IPS-15b (cell line): Measurements from ENCODE around the gene TMEM132E.

ENCODE experiments used
- H3K27me3 ChIP-seq: one replicate; pipeline ENCODE4 v1.6.1; 2013; ENCODE audit warnings: low read length; ENCODE audit not compliant: control insufficient read depth, insufficient read depth
- H3K36me3 ChIP-seq: one replicate; pipeline ENCODE4 v1.6.1; 2013; ENCODE audit warnings: low read length; ENCODE audit not compliant: control insufficient read depth, insufficient read depth
- H3K4me1 ChIP-seq: one replicate; pipeline ENCODE4 v1.6.1; 2013; ENCODE audit warnings: mild to moderate bottlenecking, low read length; ENCODE audit not compliant: control insufficient read depth, insufficient read depth
- H3K4me3 ChIP-seq: one replicate; pipeline ENCODE4 v1.5.1; 2013; ENCODE audit warnings: low read depth, low read length
- H3K9ac ChIP-seq: one replicate; pipeline ENCODE4 v1.6.1; 2013; ENCODE audit warnings: low read depth, mild to moderate bottlenecking, low read length
- H3K9me3 ChIP-seq: one replicate; pipeline ENCODE4 v1.6.1; 2013; ENCODE audit warnings: mild to moderate bottlenecking, low read length; ENCODE audit not compliant: control insufficient read depth, insufficient read depth

Gene TMEM132E

DNA sequence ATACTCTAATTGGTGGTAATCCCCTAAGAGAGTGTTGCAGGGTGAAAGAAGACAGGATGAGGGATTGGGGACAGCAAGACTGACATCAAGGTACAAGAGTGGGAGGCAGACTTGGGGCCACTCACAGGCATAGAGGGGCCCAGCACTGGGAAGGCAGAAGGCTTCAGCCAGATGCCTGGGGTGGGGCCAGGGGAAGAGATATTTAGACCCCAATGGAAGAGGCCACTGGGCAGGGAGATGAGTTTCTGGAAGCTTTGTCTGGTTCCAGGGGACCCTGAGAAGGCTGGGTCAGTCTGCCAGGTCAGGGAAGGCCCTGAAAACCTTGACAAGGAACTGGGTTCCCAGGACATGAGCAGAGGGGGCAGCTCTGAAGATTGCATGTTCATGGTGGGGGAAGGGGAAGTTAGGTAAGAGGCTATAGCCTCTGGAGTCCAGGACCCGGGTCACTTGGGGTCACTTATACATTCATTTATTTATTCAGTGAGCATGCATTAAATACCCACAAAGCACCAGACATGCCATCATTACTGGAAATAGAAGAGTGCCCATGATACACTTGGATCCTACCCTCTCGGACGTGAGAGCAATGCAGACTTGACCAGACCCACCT lies 92.9 kb downstream of the TMEM132E start:
- no peaks in the 10 kb centered on the region for H3K27me3 ChIP-seq
- no peaks in the 10 kb centered on the region for H3K9me3 ChIP-seq
- no peak overlapping the region for H3K4me3 ChIP-seq
- H3K9ac ChIP-seq: no peak overlapping the region
- no peaks in the 10 kb centered on the region for H3K36me3 ChIP-seq
- H3K4me1 ChIP-seq: no peaks in the 10 kb centered on the region

DNA sequence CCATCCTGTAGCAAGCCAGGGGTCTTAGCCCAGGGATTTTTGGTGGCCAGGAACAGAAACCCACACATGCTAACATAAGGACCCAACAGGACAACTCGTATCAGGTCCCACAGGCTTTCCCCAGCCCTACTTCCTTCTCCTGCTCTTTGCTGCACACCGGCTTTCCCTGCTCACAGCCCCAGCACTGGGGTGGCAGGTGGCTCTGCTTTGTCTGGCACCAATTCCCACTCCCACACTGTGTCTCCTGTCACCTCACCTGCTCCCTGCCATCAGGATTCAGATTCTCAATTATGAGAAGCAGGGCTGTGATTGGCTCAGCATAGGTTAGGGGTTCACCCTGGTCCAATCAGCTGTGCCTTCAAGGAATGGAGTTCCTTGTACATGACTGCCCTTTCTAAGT lies 94.1 kb downstream of the TMEM132E start:
- H3K36me3 ChIP-seq: no peaks in the 10 kb centered on the region
- H3K4me1 ChIP-seq: no peaks in the 10 kb centered on the region
- H3K9ac ChIP-seq: no peak overlapping the region
- no peak overlapping the region for H3K4me3 ChIP-seq
- H3K9me3 ChIP-seq: no peaks in the 10 kb centered on the region
- H3K27me3 ChIP-seq: no peaks in the 10 kb centered on the region

DNA sequence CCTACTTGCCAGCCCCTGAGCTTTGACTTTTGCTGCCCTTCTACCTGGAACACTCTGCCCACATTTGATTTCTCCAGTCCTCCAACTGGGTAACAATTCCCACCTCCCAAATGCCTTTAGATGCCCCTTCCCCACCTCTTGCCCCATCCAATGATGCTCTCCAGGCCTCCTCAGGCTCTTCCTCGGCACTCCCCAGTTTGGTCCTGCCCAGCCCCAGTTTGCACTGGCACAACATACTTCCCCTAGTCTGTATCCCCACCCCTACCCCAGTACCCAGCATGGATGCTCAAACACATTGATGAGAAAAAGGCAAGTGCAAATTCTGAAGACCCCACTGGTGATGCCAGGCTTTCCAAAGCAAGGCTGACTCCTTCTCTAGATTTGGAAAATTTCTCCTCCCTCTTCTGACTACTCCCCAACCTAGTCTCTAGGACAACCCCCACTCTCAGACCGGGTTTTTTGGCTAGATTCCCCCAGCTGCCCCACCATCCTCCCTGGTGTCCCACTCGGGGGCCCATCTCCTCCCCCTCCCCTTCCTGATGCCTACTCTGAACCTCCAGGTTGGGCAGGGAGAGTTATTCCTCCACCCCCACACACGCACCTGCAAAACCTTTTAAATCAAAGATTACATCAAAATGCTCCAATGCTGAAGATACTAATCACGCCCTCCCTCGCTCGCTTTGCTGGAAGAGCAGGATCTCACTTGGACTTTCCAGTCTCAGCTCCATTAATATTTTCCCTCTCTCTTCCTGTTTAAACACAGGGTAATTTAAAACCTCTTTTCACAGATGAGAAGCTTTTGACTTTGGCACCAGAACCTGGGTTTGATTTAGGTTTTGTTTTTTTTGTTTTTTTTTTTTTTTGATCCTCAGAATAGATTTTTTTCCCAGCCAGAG lies 94.9 kb downstream of the TMEM132E start:
- Histone ChIP-seq H3K27me3 (no peaks in the 10 kb centered on the region), H3K36me3 (no peaks in the 10 kb centered on the region), H3K9ac (no peak overlapping the region), H3K4me3 (no peak overlapping the region), H3K4me1 (no peaks in the 10 kb centered on the region), H3K9me3 (no peaks in the 10 kb centered on the region)

DNA sequence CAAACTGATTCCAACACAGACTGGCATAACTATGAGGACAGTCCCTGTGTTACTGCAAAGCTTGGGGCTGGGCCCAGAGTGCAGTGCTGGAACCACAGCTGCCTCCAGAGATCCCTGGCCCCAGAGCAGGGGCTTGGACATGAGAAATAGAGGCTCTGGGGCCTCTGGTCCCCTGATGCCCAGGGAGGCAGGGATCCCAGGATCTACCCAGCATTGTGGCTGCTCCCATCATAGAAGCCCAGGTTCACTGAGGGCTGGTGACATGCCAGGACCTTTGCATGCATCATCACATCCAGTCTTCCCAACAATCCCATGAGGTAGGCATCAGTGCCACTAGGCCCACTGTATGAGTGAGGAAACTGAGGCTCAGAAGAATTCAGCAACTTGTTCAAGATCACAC lies 95.8 kb downstream of the TMEM132E start:
- no peaks in the 10 kb centered on the region for H3K4me1 ChIP-seq
- H3K9me3 ChIP-seq: no peaks in the 10 kb centered on the region
- no peaks in the 10 kb centered on the region for H3K27me3 ChIP-seq
- no peaks in the 10 kb centered on the region for H3K36me3 ChIP-seq
- no peak overlapping the region for H3K4me3 ChIP-seq
- H3K9ac ChIP-seq: no peak overlapping the region

DNA sequence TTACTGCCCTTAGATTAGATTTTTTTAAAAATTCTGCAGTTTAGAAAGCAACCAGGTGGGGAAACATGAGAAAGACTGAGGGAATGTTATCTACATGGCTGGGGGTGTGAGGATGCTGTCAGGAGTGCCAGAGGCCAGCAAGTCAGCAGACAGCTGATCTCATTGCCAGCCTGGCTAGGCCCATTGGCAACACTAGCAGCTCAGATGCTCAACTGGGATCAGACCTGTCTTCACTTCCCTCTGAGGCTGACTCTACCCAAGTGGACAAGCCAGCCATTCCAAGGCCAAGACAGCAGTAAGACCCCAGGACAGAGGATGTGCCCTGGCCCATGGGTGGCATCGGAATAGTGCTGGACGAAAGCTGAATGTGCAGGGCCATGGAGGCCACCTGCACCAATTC lies 96.2 kb downstream of the TMEM132E start:
- no peaks in the 10 kb centered on the region for H3K36me3 ChIP-seq
- H3K4me3 ChIP-seq: no peak overlapping the region

DNA sequence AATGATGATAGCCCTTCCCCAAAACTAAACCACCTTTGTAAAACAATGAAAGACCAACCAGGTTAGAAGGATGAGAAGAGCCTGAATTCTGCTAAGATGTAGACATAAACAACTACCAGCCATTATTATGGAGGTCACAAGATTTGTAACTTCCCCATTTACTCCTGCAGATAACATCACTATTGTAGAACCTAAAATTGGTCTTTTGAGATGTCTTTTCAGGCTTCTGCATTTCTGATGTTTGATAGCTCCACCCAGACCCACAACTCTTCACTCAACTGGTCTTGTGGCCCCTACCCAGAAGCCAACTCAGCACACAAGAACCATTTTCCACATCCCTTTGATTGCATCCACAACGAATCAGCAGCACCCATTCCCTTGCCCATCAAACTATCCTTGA lies 100.8 kb downstream of the TMEM132E start:
- Histone ChIP-seq H3K9ac (no peak overlapping the region), H3K9me3 (no peaks in the 10 kb centered on the region), H3K4me3 (no peak overlapping the region), H3K27me3 (no peaks in the 10 kb centered on the region), H3K36me3 (no peaks in the 10 kb centered on the region), H3K4me1 (no peaks in the 10 kb centered on the region)

More for the DNA sequence above, 96.2 kb downstream of the TMEM132E start:
- H3K27me3 ChIP-seq: no peaks in the 10 kb centered on the region
- no peaks in the 10 kb centered on the region for H3K4me1 ChIP-seq
- H3K9me3 ChIP-seq: no peaks in the 10 kb centered on the region
- H3K9ac ChIP-seq: no peak overlapping the region

DNA sequence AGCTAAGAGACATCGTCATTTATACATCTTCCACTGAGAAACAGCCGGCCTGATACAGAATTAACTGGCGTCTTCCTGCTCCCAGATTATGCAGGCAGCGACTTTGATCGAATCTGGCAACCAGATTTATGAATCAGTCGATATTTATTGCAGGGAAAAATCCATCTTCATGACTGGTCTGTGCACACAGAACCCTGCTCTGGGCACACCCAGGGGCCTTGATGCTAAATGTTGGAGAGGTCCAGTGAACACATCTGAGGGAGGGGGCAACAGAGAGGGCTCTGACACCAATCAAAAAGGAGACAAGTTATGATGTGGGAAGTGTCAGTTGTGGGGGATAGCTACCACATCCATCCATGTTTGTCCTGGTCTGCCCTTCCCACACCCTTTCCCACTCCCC lies 102.9 kb downstream of the TMEM132E start:
- no peaks in the 10 kb centered on the region for H3K36me3 ChIP-seq
- no peak overlapping the region for H3K4me3 ChIP-seq
- H3K9me3 ChIP-seq: no peaks in the 10 kb centered on the region
- H3K4me1 ChIP-seq: no peaks in the 10 kb centered on the region
- no peaks in the 10 kb centered on the region for H3K27me3 ChIP-seq
- no peak overlapping the region for H3K9ac ChIP-seq

DNA sequence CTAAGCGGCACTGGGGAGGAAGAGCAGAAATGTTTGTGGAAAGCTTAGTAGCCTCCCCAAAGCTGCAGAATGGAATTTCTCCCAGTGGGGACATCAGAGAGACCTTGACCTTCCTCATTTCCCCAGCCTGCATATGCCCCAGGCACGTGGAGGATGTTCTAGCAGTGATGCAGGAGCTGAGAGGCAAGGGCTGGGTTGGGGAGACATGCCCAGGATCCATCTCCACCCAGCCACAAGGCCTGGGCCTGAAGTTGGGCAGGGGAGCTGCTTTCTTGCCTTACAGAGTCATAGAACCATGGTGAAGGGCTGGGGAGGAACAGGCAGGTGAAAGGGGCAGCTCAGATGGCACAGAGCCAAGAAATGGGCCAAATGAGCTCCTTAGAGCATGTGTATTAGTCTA lies 104.0 kb downstream of the TMEM132E start:
- Histone ChIP-seq H3K4me1 (no peaks in the 10 kb centered on the region), H3K27me3 (no peaks in the 10 kb centered on the region), H3K9ac (no peak overlapping the region), H3K4me3 (no peak overlapping the region), H3K9me3 (no peaks in the 10 kb centered on the region), H3K36me3 (no peaks in the 10 kb centered on the region)
